ENCODE results near the gene TMEM175. TPM values are rescaled to one million over a fixed set of nuclear protein-coding genes. Genes with fewer than 3 reads are reported as not detected.
A peak's percentile ranks its signal among the peaks of the same experiment; 100 is the strongest.

Gene TMEM175
- total and polyA plus RNA-seq, 2 of the 13 experiments (the other 11 are each of a cell fraction or from before 2014, with no cell fraction given): 5.1 to 9.9 TPM

DNA sequence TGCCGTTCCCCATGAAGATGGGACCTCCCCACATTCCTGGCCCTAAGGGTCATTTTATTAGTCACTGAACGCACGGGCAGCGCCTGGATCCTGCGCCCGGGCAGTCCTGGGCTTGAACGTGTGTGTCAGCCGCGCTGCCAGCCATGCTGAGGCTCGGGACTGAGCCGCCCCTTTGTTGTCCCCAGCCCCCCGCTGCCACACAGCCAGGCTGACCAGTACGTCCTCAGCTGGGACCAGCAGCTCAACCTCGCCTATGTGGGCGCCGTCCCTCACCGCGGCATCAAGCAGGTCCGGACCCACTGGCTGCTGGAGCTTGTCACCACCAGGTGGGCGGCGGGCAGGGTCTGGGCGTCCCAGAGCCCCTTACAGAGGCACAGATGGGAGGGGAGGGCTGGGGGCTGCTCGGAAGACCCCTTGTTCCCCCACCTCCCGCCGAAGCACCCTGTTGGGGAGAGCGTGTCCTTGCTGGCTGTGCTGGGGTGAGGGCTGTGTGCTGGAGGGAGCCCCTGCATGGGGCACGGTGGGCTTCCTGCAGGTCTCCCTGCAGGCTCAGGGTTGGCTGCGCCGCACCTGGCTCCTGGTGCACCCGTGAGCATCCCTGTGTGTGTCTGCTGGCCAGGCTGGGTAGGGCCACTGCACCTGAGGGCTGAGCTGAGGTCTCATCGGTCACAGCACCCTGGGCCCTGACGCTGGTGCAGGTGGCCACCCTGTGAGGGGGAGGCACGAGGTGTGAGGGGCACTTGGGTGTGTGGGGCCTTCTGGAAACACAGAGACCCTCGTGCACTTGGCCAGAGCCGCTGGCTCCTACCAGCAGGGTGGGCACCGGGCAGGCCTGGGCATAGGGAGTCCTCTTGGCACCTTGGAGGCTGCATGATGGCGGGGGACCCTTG, 55.6 kb downstream of the TMEM175 start (continued):
- TF ChIP-seq, protein P1, sequence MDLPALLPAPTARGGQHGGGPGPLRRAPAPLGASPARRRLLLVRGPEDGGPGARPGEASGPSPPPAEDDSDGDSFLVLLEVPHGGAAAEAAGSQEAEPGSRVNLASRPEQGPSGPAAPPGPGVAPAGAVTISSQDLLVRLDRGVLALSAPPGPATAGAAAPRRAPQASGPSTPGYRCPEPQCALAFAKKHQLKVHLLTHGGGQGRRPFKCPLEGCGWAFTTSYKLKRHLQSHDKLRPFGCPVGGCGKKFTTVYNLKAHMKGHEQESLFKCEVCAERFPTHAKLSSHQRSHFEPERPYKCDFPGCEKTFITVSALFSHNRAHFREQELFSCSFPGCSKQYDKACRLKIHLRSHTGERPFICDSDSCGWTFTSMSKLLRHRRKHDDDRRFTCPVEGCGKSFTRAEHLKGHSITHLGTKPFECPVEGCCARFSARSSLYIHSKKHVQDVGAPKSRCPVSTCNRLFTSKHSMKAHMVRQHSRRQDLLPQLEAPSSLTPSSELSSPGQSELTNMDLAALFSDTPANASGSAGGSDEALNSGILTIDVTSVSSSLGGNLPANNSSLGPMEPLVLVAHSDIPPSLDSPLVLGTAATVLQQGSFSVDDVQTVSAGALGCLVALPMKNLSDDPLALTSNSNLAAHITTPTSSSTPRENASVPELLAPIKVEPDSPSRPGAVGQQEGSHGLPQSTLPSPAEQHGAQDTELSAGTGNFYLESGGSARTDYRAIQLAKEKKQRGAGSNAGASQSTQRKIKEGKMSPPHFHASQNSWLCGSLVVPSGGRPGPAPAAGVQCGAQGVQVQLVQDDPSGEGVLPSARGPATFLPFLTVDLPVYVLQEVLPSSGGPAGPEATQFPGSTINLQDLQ (CRISPR knock-in tag; IDR thresholded peaks at IDR 0.05): peak; percentile 36; the same call in 1 of the 2 replicates
- TF ChIP-seq THAP7 (CRISPR knock-in tag; IDR thresholded peaks at IDR 0.05): no peak
- TF ChIP-seq ZNF251 (CRISPR knock-in tag; IDR thresholded peaks at IDR 0.05): no peak
- TF ChIP-seq HCFC1 (IDR thresholded peaks at IDR 0.05; ENCODE audit: low read depth, low read length): no peak
- TF ChIP-seq ZNF367 (CRISPR knock-in tag; IDR thresholded peaks at IDR 0.05; ENCODE audit: borderline replicate concordance): no peak
- no peak for TF ChIP-seq ZNF503 (CRISPR knock-in tag; IDR thresholded peaks at IDR 0.05)
- TF ChIP-seq, protein P2, sequence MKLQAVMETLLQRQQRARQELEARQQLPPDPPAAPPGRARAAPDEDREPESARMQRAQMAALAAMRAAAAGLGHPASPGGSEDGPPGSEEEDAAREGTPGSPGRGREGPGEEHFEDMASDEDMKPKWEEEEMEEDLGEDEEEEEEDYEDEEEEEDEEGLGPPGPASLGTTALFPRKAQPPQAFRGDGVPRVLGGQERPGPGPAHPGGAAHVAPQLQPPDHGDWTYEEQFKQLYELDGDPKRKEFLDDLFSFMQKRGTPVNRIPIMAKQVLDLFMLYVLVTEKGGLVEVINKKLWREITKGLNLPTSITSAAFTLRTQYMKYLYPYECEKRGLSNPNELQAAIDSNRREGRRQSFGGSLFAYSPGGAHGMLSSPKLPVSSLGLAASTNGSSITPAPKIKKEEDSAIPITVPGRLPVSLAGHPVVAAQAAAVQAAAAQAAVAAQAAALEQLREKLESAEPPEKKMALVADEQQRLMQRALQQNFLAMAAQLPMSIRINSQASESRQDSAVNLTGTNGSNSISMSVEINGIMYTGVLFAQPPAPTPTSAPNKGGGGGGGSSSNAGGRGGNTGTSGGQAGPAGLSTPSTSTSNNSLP (IDR thresholded peaks at IDR 0.05; ENCODE audit: low read depth, low read length): no peak
- TF ChIP-seq, protein P3, sequence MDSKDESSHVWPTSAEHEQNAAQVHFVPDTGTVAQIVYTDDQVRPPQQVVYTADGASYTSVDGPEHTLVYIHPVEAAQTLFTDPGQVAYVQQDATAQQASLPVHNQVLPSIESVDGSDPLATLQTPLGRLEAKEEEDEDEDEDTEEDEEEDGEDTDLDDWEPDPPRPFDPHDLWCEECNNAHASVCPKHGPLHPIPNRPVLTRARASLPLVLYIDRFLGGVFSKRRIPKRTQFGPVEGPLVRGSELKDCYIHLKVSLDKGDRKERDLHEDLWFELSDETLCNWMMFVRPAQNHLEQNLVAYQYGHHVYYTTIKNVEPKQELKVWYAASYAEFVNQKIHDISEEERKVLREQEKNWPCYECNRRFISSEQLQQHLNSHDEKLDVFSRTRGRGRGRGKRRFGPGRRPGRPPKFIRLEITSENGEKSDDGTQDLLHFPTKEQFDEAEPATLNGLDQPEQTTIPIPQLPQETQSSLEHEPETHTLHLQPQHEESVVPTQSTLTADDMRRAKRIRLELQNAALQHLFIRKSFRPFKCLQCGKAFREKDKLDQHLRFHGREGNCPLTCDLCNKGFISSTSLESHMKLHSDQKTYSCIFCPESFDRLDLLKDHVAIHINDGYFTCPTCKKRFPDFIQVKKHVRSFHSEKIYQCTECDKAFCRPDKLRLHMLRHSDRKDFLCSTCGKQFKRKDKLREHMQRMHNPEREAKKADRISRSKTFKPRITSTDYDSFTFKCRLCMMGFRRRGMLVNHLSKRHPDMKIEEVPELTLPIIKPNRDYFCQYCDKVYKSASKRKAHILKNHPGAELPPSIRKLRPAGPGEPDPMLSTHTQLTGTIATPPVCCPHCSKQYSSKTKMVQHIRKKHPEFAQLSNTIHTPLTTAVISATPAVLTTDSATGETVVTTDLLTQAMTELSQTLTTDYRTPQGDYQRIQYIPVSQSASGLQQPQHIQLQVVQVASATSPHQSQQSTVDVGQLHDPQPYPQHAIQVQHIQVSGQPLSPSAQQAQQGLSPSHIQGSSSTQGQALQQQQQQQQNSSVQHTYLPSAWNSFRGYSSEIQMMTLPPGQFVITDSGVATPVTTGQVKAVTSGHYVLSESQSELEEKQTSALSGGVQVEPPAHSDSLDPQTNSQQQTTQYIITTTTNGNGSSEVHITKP (CRISPR knock-in tag; IDR thresholded peaks at IDR 0.05; ENCODE audit: low read depth): no peak
- no peak for TF ChIP-seq ZKSCAN1 (IDR thresholded peaks at IDR 0.05; ENCODE audit: low read length)
- TF ChIP-seq MATR3 (CRISPR knock-in tag; IDR thresholded peaks at IDR 0.05): no peak
- TF ChIP-seq LCORL (IDR thresholded peaks at IDR 0.05): no peak
- TF ChIP-seq LCORL (CRISPR knock-in tag; IDR thresholded peaks at IDR 0.05): no peak
- no peak for TF ChIP-seq ASH2L (IDR thresholded peaks at IDR 0.05; ENCODE audit: insufficient read length, low read depth, low read length)
- no peak for TF ChIP-seq ZNF274 (CRISPR knock-in tag; IDR thresholded peaks at IDR 0.05)
- TF ChIP-seq ZZZ3 (CRISPR knock-in tag; IDR thresholded peaks at IDR 0.05; ENCODE audit: borderline replicate concordance): no peak
- peak; percentile 32 for TF ChIP-seq ZC3H13 (CRISPR knock-in tag; IDR thresholded peaks at IDR 0.05)
- TF ChIP-seq ZNF329 (CRISPR knock-in tag; IDR thresholded peaks at IDR 0.05; ENCODE audit: low read depth): no peak
- no peak for TF ChIP-seq ZNF101 (CRISPR knock-in tag; IDR thresholded peaks at IDR 0.05; ENCODE audit: borderline replicate concordance, low read depth)

Data from HepG2 (cell line).